ENCODE data around the gene PBX4.

DNA sequence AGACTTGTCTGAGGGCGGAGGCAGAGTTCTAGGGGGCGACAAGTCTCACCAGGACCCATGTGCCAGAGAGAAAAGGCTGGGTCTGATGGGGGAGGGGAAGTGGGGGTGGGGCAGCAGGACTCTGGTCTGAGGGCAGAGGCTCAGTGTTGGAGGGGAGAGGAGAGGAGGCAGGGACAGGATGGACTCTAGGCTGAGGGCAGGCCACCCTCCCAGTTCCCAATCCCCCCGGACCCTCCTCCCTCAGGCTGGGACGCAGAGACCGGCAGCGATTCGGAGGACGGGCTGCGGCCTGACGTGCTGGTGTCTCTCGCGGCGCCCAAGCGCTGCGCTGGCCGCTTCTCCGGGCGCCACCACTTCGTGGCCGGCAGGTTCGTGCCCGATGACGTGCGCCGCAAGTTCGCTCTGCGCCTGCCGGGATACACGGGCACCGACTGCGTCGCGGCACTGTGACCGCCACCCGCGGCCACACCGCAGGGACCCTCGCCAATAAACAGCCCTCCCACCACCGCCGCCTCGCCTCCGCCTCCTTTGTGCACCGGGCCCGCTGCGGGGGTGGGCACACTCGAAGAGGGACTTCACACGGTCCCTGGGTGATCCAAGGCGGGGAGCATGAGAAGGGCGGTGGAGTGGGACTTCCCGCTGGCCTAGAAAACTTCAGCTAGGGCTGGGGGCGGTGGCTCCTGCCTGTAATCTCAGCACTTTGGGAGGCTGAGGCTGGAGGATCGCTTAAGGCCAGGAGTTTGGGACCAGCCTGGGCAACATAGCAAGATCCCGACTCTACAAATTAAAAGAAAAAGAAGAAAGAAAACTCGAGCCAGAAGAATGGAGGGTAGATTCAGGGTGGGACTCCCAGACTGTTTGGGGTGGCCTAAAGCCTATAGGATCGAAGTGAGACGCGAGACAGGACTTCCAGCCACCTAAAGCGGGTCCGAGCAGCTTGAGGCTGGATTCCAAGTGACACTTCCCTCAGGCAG lies 81.1 kb downstream of the PBX4 start:
- no peak for TF ChIP-seq EZH2 (IDR thresholded peaks at IDR 0.05; ENCODE audit: insufficient read depth, poor library complexity, severe bottlenecking)
- no peak for TF ChIP-seq EZH2phosphoT487 (IDR thresholded peaks at IDR 0.05; ENCODE audit: insufficient read depth, low read depth)
